ENCODE data around the gene DEFB112.

GRCh38 chr6:50087231-50087954 lies 37.7 kb upstream of the DEFB112 start:
- no peak for TF ChIP-seq GATA2 (IDR thresholded peaks at IDR 0.05; ENCODE audit: low read depth, low read length)
- no peak for TF ChIP-seq GATA3 (IDR thresholded peaks at IDR 0.05; ENCODE audit: low read depth, low read length)
